OCI-LY1 (cell line): ENCODE data around the gene RABEPK.
A peak's percentile ranks its signal among the peaks of the same experiment; 100 is the strongest.

Experiments used
- H2AFZ ChIP-seq: fragments of 200-600 bp; sonication (generic), shearing (Covaris generic); 2 replicates; pipeline ENCODE4 v1.6.0; 2014; ENCODE audit warnings: antibody characterized with exemption, mild to moderate bottlenecking, low read length
- H3F3A ChIP-seq: fragments of 200-600 bp; sonication (generic), shearing (Covaris generic); 2 replicates; pipeline ENCODE4 v1.6.0; 2014; ENCODE audit warnings: mild to moderate bottlenecking, antibody characterized with exemption, low read length, moderate library complexity; ENCODE audit not compliant: insufficient read depth
- H3K27ac ChIP-seq: fragments of 200-600 bp; sonication (generic); 2 replicates; pipeline ENCODE4 v1.5.1; 2014; ENCODE audit warnings: low read length, mixed run types, mild to moderate bottlenecking, low read depth; ENCODE audit not compliant: poor library complexity, severe bottlenecking
- H3K27me3 ChIP-seq: fragments of 200-600 bp; sonication (generic); 2 replicates; pipeline ENCODE4 v1.6.0; 2014; ENCODE audit warnings: antibody characterized with exemption, mild to moderate bottlenecking, low read length, moderate library complexity; ENCODE audit not compliant: insufficient read depth
- H3K36me3 ChIP-seq: fragments of 200-600 bp; sonication (generic); 2 replicates; pipeline ENCODE4 v1.6.1; 2014; ENCODE audit warnings: mild to moderate bottlenecking, antibody characterized with exemption, low read length, moderate library complexity, mixed read lengths; ENCODE audit not compliant: insufficient read depth
- H3K4me1 ChIP-seq: fragments of 200-600 bp; sonication (generic); 2 replicates; pipeline ENCODE4 v1.5.1; 2014; ENCODE audit warnings: mild to moderate bottlenecking, low read length, moderate library complexity; ENCODE audit not compliant: insufficient read depth, severe bottlenecking
- H3K4me2 ChIP-seq: fragments of 200-600 bp; sonication (generic), shearing (Covaris generic); 2 replicates; pipeline ENCODE4 v1.6.1; 2014; ENCODE audit warnings: low read length
- H3K4me3 ChIP-seq: fragments of 200-600 bp; sonication (generic); 2 replicates; pipeline ENCODE4 v1.5.1; 2014; ENCODE audit warnings: low read length, low read depth, mild to moderate bottlenecking, mixed read lengths; ENCODE audit not compliant: poor library complexity, severe bottlenecking
- H3K79me2 ChIP-seq: fragments of 200-600 bp; shearing (Covaris generic); 2 replicates; pipeline ENCODE4 v1.6.1; 2016; ENCODE audit warnings: mixed run types, low read length, mixed read lengths; ENCODE audit not compliant: insufficient read depth
- H3K9ac ChIP-seq: fragments of 200-600 bp; sonication (generic), shearing (Covaris generic); 2 replicates; pipeline ENCODE4 v1.6.1; 2014; ENCODE audit warnings: mild to moderate bottlenecking, low read length, mixed read lengths
- H3K9me2 ChIP-seq: fragments of 200-600 bp; sonication (generic), shearing (Covaris generic); 2 replicates; pipeline ENCODE4 v1.6.1; 2014; ENCODE audit warnings: low read depth, mild to moderate bottlenecking, low read length, mixed read lengths
- H3K9me3 ChIP-seq: fragments of 200-600 bp; shearing (Covaris generic); 2 replicates; pipeline ENCODE4 v1.6.1; 2014; ENCODE audit warnings: low read length, mixed read lengths
- H4K20me1 ChIP-seq: fragments of 200-600 bp; sonication (generic), shearing (Covaris generic); 2 replicates; pipeline ENCODE4 v1.6.0; 2016; ENCODE audit warnings: mild to moderate bottlenecking, low read length; ENCODE audit not compliant: insufficient read depth
- CTCF ChIP-seq: fragments of 200-600 bp; sonication (generic), shearing (Covaris generic); IDR thresholded peaks from 2 replicates; pipeline ENCODE4 v1.5.1; 2017; ENCODE audit warnings: mild to moderate bottlenecking, antibody characterized with exemption, low read length, moderate library complexity, mixed read lengths
- EZH2 ChIP-seq: fragments of 200-600 bp; sonication (generic), shearing (Covaris generic); IDR thresholded peaks from 2 replicates; pipeline ENCODE4 v1.8.0; 2017; ENCODE audit warnings: borderline replicate concordance, mixed run types, mild to moderate bottlenecking, antibody characterized with exemption, low read length, moderate library complexity, mixed read lengths

Gene RABEPK

GRCh38 chr9:125246261-125246667 lies 45.9 kb downstream of the RABEPK start:
- no peaks in the 10 kb centered on the region for H3K79me2 ChIP-seq
- no peaks in the 10 kb centered on the region for H4K20me1 ChIP-seq
- TF ChIP-seq EZH2, result no peak
- H3K9ac ChIP-seq, result no peak overlapping the region
- no peaks in the 10 kb centered on the region for H3K9me3 ChIP-seq
- H3K4me1 ChIP-seq, result peaks cover 11% of the 10 kb centered on the region
- no peak overlapping the region for H3K4me2 ChIP-seq
- H3K27ac ChIP-seq, result no peak overlapping the region
- no peaks in the 10 kb centered on the region for H3K27me3 ChIP-seq
- H2AFZ ChIP-seq, result no peak overlapping the region
- no peaks in the 10 kb centered on the region for H3K9me2 ChIP-seq
- H3K36me3 ChIP-seq, result no peaks in the 10 kb centered on the region
- no peak overlapping the region for H3K4me3 ChIP-seq
- 0 out of 2 replicates have a peak, but pooled peaks cover 3% of the 10 kb centered on the region for H3F3A ChIP-seq

GRCh38 chr9:125254231-125254630 lies 53.9 kb downstream of the RABEPK start:
- Histone ChIP-seq H3K36me3 (no peaks in the 10 kb centered on the region), H3K9me2 (no peaks in the 10 kb centered on the region)
- TF ChIP-seq EZH2 (no peak), CTCF (no peak)

GRCh38 chr9:125255781-125256391 lies 55.5 kb downstream of the RABEPK start:
- Histone ChIP-seq H3K9me3 (no peaks in the 10 kb centered on the region), H3K27ac (no peak overlapping the region), H3K4me2 (no peak overlapping the region), H3K4me1 (peaks cover 3% of the 10 kb centered on the region), H3K9me2 (no peaks in the 10 kb centered on the region), H3K4me3 (no peak overlapping the region), H4K20me1 (no peaks in the 10 kb centered on the region), H3K79me2 (no peaks in the 10 kb centered on the region), H3F3A (no peaks in the 10 kb centered on the region), H3K27me3 (no peaks in the 10 kb centered on the region), H3K9ac (no peak overlapping the region), H2AFZ (no peak overlapping the region), H3K36me3 (no peaks in the 10 kb centered on the region)
- TF ChIP-seq EZH2, result no peak
- peak; percentile 67 for TF ChIP-seq CTCF

More at GRCh38 chr9:125254231-125254630, 53.9 kb downstream of the RABEPK start:
- no peaks in the 10 kb centered on the region for H3K27me3 ChIP-seq
- H4K20me1 ChIP-seq, result no peaks in the 10 kb centered on the region
- no peak overlapping the region for H3K4me2 ChIP-seq
- no peak overlapping the region for H3K27ac ChIP-seq
- no peaks in the 10 kb centered on the region for H3K79me2 ChIP-seq
- no peak overlapping the region for H3K4me3 ChIP-seq
- no peaks in the 10 kb centered on the region for H3K4me1 ChIP-seq
- H3K9ac ChIP-seq, result no peak overlapping the region
- no peaks in the 10 kb centered on the region for H3F3A ChIP-seq
- H3K9me3 ChIP-seq, result no peaks in the 10 kb centered on the region
- no peak overlapping the region for H2AFZ ChIP-seq

- Histone ChIP-seq H3K4me3 (no peak overlapping the region), H3K36me3 (no peaks in the 10 kb centered on the region), H3K9ac (no peak overlapping the region), H2AFZ (no peak overlapping the region), H3K4me1 (peaks cover 15% of the 10 kb centered on the region), H3K27me3 (no peaks in the 10 kb centered on the region), H3F3A (no peaks in the 10 kb centered on the region), H4K20me1 (no peaks in the 10 kb centered on the region), H3K27ac (no peak overlapping the region), H3K9me3 (no peaks in the 10 kb centered on the region), H3K9me2 (no peaks in the 10 kb centered on the region), H3K4me2 (no peak overlapping the region), H3K79me2 (peaks cover 15% of the 10 kb centered on the region)
- TF ChIP-seq CTCF (no peak), EZH2 (no peak)
These were observed 57.9 kb downstream of the RABEPK start for GRCh38 chr9:125258160-125258785.
